GM23338 (cell line): ENCODE measurements around the gene EDEM1. TPM values are rescaled to one million over a fixed set of nuclear protein-coding genes. Genes with fewer than 3 reads are reported as not detected.

Source experiments
- ATAC-seq: fragments of 200-7000 bp; cut with Tn5 transposase; 3 replicates; pipeline ENCODE4 v1.9.1; 2020
- DNase-seq: peaks from one replicate; pipeline ENCODE4 v3.0.0-alpha.2; 2015; ENCODE audit warnings: low spot score
- H2AFZ ChIP-seq: fragments of 200-600 bp; sonication (generic); 2 replicates; pipeline ENCODE4 v1.8.0; 2016; ENCODE audit warnings: antibody characterized with exemption, mild to moderate bottlenecking, moderate library complexity
- H3F3A ChIP-seq: fragments of 200-600 bp; sonication (generic); replicated peaks from 2 replicates; pipeline ENCODE4 v1.8.0; 2017; ENCODE audit warnings: antibody characterized with exemption, mixed run types, low read depth
- H3K27ac ChIP-seq: fragments of 200-600 bp; sonication (generic); 2 replicates; pipeline ENCODE4 v1.6.1; 2016; ENCODE audit warnings: low read depth
- H3K27me3 ChIP-seq: fragments of 200-600 bp; sonication (generic); 2 replicates; pipeline ENCODE4 v1.8.0; 2016; ENCODE audit warnings: mild to moderate bottlenecking, mixed run types, moderate library complexity; ENCODE audit not compliant: insufficient read depth
- H3K36me3 ChIP-seq: fragments of 200-600 bp; sonication (generic); 2 replicates; pipeline ENCODE4 v1.8.0; 2016; ENCODE audit warnings: mild to moderate bottlenecking; ENCODE audit not compliant: insufficient read depth
- H3K4me1 ChIP-seq: fragments of 200-600 bp; sonication (generic); 2 replicates; pipeline ENCODE4 v1.8.0; 2016; ENCODE audit warnings: mild to moderate bottlenecking, moderate library complexity; ENCODE audit not compliant: insufficient read depth
- H3K4me2 ChIP-seq: fragments of 200-600 bp; sonication (generic); 2 replicates; pipeline ENCODE4 v1.7.1; 2017; ENCODE audit warnings: mixed run types
- H3K4me3 ChIP-seq: fragments of 200-600 bp; sonication (generic); 2 replicates; pipeline ENCODE4 v1.6.1; 2016; ENCODE audit warnings: mixed run types
- H3K79me2 ChIP-seq: fragments of 200-600 bp; sonication (generic); replicated peaks from 2 replicates; pipeline ENCODE4 v1.8.0; 2017; ENCODE audit warnings: mild to moderate bottlenecking; ENCODE audit not compliant: insufficient read depth
- H3K9me2 ChIP-seq: fragments of 200-600 bp; sonication (generic); 2 replicates; pipeline ENCODE4 v1.8.0; 2017; ENCODE audit not compliant: insufficient read depth
- H4K20me1 ChIP-seq: fragments of 200-600 bp; sonication (generic); replicated peaks from 2 replicates; pipeline ENCODE4 v1.8.0; 2017; ENCODE audit warnings: mild to moderate bottlenecking; ENCODE audit not compliant: insufficient read depth
- H3K27ac Mint-ChIP-seq: 2 replicates; pipeline ENCODE4 v1.8.0; 2020; ENCODE audit warnings: inconsistent platforms, mild to moderate bottlenecking, moderate library complexity, mixed read lengths
- H3K27me3 Mint-ChIP-seq: 3 replicates; pipeline ENCODE4 v1.8.0; 2022; ENCODE audit warnings: low read depth, mild to moderate bottlenecking, moderate library complexity, mixed read lengths, inconsistent platforms; ENCODE audit not compliant: insufficient read depth, poor library complexity
- H3K36me3 Mint-ChIP-seq: 3 replicates; pipeline ENCODE4 v1.8.0; 2021; ENCODE audit warnings: low read depth, mild to moderate bottlenecking, inconsistent platforms, moderate library complexity, mixed read lengths
- H3K4me1 Mint-ChIP-seq: 3 replicates; pipeline ENCODE4 v1.8.0; 2020; ENCODE audit warnings: mild to moderate bottlenecking, inconsistent platforms, mixed read lengths
- H3K4me3 Mint-ChIP-seq: 3 replicates; pipeline ENCODE4 v1.8.0; 2021; ENCODE audit warnings: moderate library complexity, mild to moderate bottlenecking, inconsistent platforms, mixed read lengths
- H3K9me3 Mint-ChIP-seq: 3 replicates; pipeline ENCODE4 v1.8.0; 2020; ENCODE audit warnings: moderate library complexity, mild to moderate bottlenecking, inconsistent platforms, mixed read lengths
- CREB1 ChIP-seq: fragments of 250-450 bp; sonication (Bioruptor Pico); IDR thresholded peaks from 2 replicates; pipeline ENCODE4 v1.5.0; 2020; ENCODE audit warnings: low read depth, mild to moderate bottlenecking, moderate library complexity
- EZH2 ChIP-seq: fragments of 200-600 bp; sonication (generic); IDR thresholded peaks from one replicate; pipeline ENCODE4 v1.8.0; 2017; ENCODE audit warnings: antibody characterized with exemption, mild to moderate bottlenecking, low read depth; ENCODE audit not compliant: unreplicated experiment
- EZH2phosphoT487 ChIP-seq: fragments of 200-600 bp; sonication (generic); IDR thresholded peaks from one replicate; pipeline ENCODE4 v1.8.1; 2018; ENCODE audit warnings: antibody characterized with exemption; ENCODE audit not compliant: unreplicated experiment
- JUNB ChIP-seq: IDR thresholded peaks from one replicate; pipeline ENCODE4 v1.6.1; 2016; ENCODE audit warnings: antibody characterized with exemption; ENCODE audit not compliant: unreplicated experiment
- NANOG ChIP-seq: IDR thresholded peaks from 2 replicates; pipeline ENCODE4 v1.6.1; 2016; ENCODE audit warnings: antibody characterized with exemption, borderline replicate concordance
- POLR2AphosphoS5 ChIP-seq: IDR thresholded peaks from 2 replicates; pipeline ENCODE4 v1.6.1; 2016; ENCODE audit warnings: antibody characterized with exemption, low read depth
- STAT1 ChIP-seq: IDR thresholded peaks from one replicate; pipeline ENCODE4 v1.6.1; 2016; ENCODE audit warnings: antibody characterized with exemption; ENCODE audit not compliant: unreplicated experiment
- ZNF114 ChIP-seq: fragments of 250-450 bp; sonication (Bioruptor Pico); IDR thresholded peaks from 2 replicates; pipeline ENCODE4 v1.5.0; 2020; ENCODE audit warnings: mild to moderate bottlenecking, moderate library complexity
- ZNF331 ChIP-seq: fragments of 250-450 bp; sonication (Bioruptor Pico); IDR thresholded peaks from 2 replicates; pipeline ENCODE4 v1.5.0; 2020; ENCODE audit warnings: low read depth, mild to moderate bottlenecking, moderate library complexity
- polyA plus RNA-seq: library from polyadenylated mRNA; unstranded; fragments of >200 nt; fragmentation: Nextera tagmentation; extraction: Ambion mirVana; gene quantifications from 2 replicates; pipeline ENCODE4 v1.2.1, GENCODE V29; 2016
- total RNA-seq: library from RNA; depleted of rRNA; stranded (reverse); fragments of >200 nt; shearing (Covaris generic); gene quantifications from 2 replicates; pipeline ENCODE4 v1.2.3, GENCODE V29; 2014
- TF ChIP-seq, protein P1 (sequence below): fragments of 250-450 bp; sonication (Bioruptor Pico); IDR thresholded peaks from 2 replicates; pipeline ENCODE4 v1.5.0; 2020; ENCODE audit warnings: mild to moderate bottlenecking, moderate library complexity
- TF ChIP-seq, protein P2 (sequence below): IDR thresholded peaks from 2 replicates; pipeline ENCODE4 v1.6.1; 2016; ENCODE audit warnings: antibody characterized with exemption
- TF ChIP-seq, protein P3 (sequence below), 2 experiments: fragments of 200-600 bp in 1 of 2; sonication (generic) in 1 of 2; conservative IDR thresholded peaks; 2 replicates each; pipeline versions ENCODE4 v1.5.1 to v1.6.1; 2016 to 2017; ENCODE audit warnings: antibody characterized with exemption in 2 of 2, low read depth in 2 of 2, mild to moderate bottlenecking in 2 of 2, moderate library complexity in 1 of 2
- TF ChIP-seq, protein P4 (sequence below): IDR thresholded peaks from one replicate; pipeline ENCODE4 v1.6.1; 2018; ENCODE audit warnings: antibody characterized with exemption; ENCODE audit not compliant: unreplicated experiment

Gene EDEM1
- total and polyA plus RNA-seq, 2 experiments from 2014 or later, result 2.2 to 36.7 TPM

DNA sequence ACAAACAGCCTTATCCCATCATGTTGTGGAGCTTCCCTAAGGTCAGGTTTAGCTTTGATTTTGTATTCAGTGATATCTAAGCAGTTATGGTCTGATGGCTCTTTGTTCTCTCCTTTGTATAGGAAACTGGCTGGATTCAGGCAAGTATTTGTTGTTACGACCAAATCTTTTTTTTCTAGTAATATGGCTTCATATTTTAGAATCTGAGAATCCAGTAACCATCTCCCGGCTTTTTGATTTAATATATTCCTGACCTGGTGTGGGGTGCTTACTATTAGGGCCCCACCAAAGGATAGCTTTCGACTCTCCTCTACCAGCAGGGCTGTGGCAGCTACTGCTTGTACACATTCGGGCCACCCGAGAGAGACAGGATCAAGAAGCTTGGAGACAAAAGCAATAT is 42.4 kb upstream of the EDEM1 start:
- Histone ChIP-seq H3K9me2 (no peaks in the 10 kb centered on the region), H3K4me1 (no peaks in the 10 kb centered on the region), H3K36me3 (no peaks in the 10 kb centered on the region; the same call in 1 of the 2 replicates), H3K27ac (no peak overlapping the region), H3K79me2 (peaks cover 97% of the 10 kb centered on the region), H3K4me3 (no peak overlapping the region), H4K20me1 (peaks cover 4% of the 10 kb centered on the region; the same call in 1 of the 2 replicates), H3K27me3 (no peaks in the 10 kb centered on the region), H2AFZ (no peak overlapping the region), H3K4me2 (no peak overlapping the region), H3F3A (no peaks in the 10 kb centered on the region)
- Mint-ChIP-seq H3K4me3 (no peak overlapping the region), H3K4me1 (no peaks in the 10 kb centered on the region), H3K27me3 (no peaks in the 10 kb centered on the region), H3K27ac (no peak overlapping the region), H3K9me3 (peaks cover 58% of the 10 kb centered on the region), H3K36me3 (peaks cover 72% of the 10 kb centered on the region)
- no peak for ATAC-seq
- no peak for DNase-seq
- TF ChIP-seq STAT1, result no peak
- TF ChIP-seq, protein P1, sequence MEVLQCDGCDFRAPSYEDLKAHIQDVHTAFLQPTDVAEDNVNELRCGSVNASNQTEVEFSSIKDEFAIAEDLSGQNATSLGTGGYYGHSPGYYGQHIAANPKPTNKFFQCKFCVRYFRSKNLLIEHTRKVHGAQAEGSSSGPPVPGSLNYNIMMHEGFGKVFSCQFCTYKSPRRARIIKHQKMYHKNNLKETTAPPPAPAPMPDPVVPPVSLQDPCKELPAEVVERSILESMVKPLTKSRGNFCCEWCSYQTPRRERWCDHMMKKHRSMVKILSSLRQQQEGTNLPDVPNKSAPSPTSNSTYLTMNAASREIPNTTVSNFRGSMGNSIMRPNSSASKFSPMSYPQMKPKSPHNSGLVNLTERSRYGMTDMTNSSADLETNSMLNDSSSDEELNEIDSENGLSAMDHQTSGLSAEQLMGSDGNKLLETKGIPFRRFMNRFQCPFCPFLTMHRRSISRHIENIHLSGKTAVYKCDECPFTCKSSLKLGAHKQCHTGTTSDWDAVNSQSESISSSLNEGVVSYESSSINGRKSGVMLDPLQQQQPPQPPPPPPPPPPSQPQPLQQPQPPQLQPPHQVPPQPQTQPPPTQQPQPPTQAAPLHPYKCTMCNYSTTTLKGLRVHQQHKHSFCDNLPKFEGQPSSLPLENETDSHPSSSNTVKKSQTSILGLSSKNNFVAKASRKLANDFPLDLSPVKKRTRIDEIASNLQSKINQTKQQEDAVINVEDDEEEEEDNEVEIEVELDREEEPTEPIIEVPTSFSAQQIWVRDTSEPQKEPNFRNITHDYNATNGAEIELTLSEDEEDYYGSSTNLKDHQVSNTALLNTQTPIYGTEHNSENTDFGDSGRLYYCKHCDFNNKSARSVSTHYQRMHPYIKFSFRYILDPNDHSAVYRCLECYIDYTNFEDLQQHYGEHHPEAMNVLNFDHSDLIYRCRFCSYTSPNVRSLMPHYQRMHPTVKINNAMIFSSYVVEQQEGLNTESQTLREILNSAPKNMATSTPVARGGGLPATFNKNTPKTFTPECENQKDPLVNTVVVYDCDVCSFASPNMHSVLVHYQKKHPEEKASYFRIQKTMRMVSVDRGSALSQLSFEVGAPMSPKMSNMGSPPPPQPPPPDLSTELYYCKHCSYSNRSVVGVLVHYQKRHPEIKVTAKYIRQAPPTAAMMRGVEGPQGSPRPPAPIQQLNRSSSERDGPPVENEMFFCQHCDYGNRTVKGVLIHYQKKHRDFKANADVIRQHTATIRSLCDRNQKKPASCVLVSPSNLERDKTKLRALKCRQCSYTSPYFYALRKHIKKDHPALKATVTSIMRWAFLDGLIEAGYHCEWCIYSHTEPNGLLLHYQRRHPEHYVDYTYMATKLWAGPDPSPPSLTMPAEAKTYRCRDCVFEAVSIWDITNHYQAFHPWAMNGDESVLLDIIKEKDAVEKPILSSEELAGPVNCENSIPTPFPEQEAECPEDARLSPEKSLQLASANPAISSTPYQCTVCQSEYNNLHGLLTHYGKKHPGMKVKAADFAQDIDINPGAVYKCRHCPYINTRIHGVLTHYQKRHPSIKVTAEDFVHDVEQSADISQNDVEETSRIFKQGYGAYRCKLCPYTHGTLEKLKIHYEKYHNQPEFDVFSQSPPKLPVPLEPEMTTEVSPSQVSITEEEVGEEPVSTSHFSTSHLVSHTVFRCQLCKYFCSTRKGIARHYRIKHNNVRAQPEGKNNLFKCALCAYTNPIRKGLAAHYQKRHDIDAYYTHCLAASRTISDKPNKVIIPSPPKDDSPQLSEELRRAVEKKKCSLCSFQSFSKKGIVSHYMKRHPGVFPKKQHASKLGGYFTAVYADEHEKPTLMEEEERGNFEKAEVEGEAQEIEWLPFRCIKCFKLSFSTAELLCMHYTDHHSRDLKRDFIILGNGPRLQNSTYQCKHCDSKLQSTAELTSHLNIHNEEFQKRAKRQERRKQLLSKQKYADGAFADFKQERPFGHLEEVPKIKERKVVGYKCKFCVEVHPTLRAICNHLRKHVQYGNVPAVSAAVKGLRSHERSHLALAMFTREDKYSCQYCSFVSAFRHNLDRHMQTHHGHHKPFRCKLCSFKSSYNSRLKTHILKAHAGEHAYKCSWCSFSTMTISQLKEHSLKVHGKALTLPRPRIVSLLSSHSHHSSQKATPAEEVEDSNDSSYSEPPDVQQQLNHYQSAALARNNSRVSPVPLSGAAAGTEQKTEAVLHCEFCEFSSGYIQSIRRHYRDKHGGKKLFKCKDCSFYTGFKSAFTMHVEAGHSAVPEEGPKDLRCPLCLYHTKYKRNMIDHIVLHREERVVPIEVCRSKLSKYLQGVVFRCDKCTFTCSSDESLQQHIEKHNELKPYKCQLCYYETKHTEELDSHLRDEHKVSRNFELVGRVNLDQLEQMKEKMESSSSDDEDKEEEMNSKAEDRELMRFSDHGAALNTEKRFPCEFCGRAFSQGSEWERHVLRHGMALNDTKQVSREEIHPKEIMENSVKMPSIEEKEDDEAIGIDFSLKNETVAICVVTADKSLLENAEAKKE (CRISPR knock-in tag), result no peak
- no peak for TF ChIP-seq CREB1 (CRISPR knock-in tag)
- no peak for TF ChIP-seq EZH2phosphoT487
- TF ChIP-seq NANOG, result no peak
- TF ChIP-seq ZNF331, result no peak
- TF ChIP-seq, protein P2, sequence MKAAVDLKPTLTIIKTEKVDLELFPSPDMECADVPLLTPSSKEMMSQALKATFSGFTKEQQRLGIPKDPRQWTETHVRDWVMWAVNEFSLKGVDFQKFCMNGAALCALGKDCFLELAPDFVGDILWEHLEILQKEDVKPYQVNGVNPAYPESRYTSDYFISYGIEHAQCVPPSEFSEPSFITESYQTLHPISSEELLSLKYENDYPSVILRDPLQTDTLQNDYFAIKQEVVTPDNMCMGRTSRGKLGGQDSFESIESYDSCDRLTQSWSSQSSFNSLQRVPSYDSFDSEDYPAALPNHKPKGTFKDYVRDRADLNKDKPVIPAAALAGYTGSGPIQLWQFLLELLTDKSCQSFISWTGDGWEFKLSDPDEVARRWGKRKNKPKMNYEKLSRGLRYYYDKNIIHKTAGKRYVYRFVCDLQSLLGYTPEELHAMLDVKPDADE, result no peak
- no peak for TF ChIP-seq ZNF114 (CRISPR knock-in tag)
- no peak for TF ChIP-seq POLR2AphosphoS5
- no peak for TF ChIP-seq EZH2
- TF ChIP-seq, protein P3, sequence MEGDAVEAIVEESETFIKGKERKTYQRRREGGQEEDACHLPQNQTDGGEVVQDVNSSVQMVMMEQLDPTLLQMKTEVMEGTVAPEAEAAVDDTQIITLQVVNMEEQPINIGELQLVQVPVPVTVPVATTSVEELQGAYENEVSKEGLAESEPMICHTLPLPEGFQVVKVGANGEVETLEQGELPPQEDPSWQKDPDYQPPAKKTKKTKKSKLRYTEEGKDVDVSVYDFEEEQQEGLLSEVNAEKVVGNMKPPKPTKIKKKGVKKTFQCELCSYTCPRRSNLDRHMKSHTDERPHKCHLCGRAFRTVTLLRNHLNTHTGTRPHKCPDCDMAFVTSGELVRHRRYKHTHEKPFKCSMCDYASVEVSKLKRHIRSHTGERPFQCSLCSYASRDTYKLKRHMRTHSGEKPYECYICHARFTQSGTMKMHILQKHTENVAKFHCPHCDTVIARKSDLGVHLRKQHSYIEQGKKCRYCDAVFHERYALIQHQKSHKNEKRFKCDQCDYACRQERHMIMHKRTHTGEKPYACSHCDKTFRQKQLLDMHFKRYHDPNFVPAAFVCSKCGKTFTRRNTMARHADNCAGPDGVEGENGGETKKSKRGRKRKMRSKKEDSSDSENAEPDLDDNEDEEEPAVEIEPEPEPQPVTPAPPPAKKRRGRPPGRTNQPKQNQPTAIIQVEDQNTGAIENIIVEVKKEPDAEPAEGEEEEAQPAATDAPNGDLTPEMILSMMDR (conservative IDR thresholded peaks at IDR 0.05; ENCODE audit: low read depth in 2 of 2), result no peak
- TF ChIP-seq, protein P4, sequence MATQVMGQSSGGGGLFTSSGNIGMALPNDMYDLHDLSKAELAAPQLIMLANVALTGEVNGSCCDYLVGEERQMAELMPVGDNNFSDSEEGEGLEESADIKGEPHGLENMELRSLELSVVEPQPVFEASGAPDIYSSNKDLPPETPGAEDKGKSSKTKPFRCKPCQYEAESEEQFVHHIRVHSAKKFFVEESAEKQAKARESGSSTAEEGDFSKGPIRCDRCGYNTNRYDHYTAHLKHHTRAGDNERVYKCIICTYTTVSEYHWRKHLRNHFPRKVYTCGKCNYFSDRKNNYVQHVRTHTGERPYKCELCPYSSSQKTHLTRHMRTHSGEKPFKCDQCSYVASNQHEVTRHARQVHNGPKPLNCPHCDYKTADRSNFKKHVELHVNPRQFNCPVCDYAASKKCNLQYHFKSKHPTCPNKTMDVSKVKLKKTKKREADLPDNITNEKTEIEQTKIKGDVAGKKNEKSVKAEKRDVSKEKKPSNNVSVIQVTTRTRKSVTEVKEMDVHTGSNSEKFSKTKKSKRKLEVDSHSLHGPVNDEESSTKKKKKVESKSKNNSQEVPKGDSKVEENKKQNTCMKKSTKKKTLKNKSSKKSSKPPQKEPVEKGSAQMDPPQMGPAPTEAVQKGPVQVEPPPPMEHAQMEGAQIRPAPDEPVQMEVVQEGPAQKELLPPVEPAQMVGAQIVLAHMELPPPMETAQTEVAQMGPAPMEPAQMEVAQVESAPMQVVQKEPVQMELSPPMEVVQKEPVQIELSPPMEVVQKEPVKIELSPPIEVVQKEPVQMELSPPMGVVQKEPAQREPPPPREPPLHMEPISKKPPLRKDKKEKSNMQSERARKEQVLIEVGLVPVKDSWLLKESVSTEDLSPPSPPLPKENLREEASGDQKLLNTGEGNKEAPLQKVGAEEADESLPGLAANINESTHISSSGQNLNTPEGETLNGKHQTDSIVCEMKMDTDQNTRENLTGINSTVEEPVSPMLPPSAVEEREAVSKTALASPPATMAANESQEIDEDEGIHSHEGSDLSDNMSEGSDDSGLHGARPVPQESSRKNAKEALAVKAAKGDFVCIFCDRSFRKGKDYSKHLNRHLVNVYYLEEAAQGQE, result no peak
- TF ChIP-seq JUNB, result no peak
